ENCODE results near the gene SIGLEC14.
"Not testable (repeated sequence)": the region's sequence is repeated elsewhere in the genome, so short reads cannot be mapped to it uniquely, and the experiment has no call there.

Gene SIGLEC14

DNA sequence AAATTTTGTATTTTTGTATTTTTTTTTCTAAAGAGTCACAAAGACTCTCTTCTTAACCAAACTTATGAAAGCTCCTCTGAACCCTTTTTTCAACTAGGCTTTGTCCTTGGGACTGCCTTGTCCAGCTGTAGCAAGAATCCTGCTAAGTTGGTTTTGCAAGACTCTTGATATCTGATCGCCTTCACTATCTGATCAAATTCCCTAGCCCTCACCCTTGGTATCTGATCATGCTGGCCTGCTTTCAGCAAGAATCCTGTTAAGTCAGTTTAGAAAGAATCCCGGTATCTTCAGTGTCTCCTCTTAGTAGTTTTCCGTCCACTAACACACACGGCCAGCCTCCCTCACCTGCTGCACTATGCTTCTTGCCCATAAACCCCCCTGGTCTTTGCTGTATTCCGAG, 14.5 kb downstream of the SIGLEC14 start:
- Histone ChIP-seq H3K27ac (ENCODE audit: low read depth, low read length, poor library complexity, severe bottlenecking) (no peak overlapping the region), H3K4me2 (ENCODE audit: low read length) (no peak overlapping the region), H3K79me2 (ENCODE audit: insufficient read depth, low read length) (no peaks in the 10 kb centered on the region), H3K9ac (ENCODE audit: low read length) (no peak overlapping the region), H3K4me3 (ENCODE audit: low read depth, low read length, poor library complexity, severe bottlenecking) (no peak overlapping the region), H3K27me3 (ENCODE audit: insufficient read depth, low read length) (no peaks in the 10 kb centered on the region), H3K4me1 (ENCODE audit: insufficient read depth, low read length, severe bottlenecking) (no peaks in the 10 kb centered on the region), H3K9me2 (ENCODE audit: low read depth, low read length) (no peaks in the 10 kb centered on the region), H3K36me3 (ENCODE audit: insufficient read depth, low read length) (no peaks in the 10 kb centered on the region), H4K20me1 (ENCODE audit: insufficient read depth, low read length) (no peaks in the 10 kb centered on the region), H3F3A (ENCODE audit: insufficient read depth, low read length) (no peaks in the 10 kb centered on the region), H2AFZ (ENCODE audit: low read length) (no peak overlapping the region), H3K9me3 (ENCODE audit: low read length) (peaks cover 4% of the 10 kb centered on the region; the same call in 1 of the 2 replicates)
- TF ChIP-seq, protein P1, sequence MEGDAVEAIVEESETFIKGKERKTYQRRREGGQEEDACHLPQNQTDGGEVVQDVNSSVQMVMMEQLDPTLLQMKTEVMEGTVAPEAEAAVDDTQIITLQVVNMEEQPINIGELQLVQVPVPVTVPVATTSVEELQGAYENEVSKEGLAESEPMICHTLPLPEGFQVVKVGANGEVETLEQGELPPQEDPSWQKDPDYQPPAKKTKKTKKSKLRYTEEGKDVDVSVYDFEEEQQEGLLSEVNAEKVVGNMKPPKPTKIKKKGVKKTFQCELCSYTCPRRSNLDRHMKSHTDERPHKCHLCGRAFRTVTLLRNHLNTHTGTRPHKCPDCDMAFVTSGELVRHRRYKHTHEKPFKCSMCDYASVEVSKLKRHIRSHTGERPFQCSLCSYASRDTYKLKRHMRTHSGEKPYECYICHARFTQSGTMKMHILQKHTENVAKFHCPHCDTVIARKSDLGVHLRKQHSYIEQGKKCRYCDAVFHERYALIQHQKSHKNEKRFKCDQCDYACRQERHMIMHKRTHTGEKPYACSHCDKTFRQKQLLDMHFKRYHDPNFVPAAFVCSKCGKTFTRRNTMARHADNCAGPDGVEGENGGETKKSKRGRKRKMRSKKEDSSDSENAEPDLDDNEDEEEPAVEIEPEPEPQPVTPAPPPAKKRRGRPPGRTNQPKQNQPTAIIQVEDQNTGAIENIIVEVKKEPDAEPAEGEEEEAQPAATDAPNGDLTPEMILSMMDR (IDR thresholded peaks at IDR 0.05; ENCODE audit: low read length): no peak
- no peak for TF ChIP-seq EZH2 (IDR thresholded peaks at IDR 0.05; ENCODE audit: borderline replicate concordance, low read length)

DNA sequence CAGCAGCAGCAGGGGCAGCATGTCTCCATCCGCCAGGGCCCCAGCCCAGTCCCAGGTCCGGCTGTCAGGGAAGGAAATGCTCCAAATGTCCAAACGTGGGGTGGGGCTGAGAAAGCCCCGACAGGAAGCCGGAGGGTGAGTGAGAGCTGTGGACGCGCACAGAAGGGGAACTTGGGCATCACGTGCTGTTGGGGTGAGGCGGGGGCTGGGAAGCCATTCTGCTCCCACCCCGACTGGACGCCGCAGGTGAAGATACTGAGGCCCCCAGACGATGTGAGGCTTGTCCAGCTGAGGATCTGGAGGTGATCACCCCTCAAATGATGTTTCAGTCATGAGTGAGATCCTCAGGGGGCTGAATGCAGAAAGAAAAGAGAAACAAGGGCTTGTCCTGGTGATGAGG, 16.3 kb downstream of the SIGLEC14 start, which contains the start of gene SIGLEC5:
Gene SIGLEC5, minus strand, starts transcription at position 87 of the 400 bp plus-strand sequence. Its CDS starts 66 bp downstream, at position 21.
- not testable (repeated sequence) for H3K36me3 ChIP-seq (ENCODE audit: insufficient read depth, low read length); H3K9me3 ChIP-seq (ENCODE audit: low read length); H3F3A ChIP-seq (ENCODE audit: insufficient read depth, low read length); H3K4me2 ChIP-seq (ENCODE audit: low read length); H3K9ac ChIP-seq (ENCODE audit: low read length); H3K27me3 ChIP-seq (ENCODE audit: insufficient read depth, low read length); H3K79me2 ChIP-seq (ENCODE audit: insufficient read depth, low read length); H4K20me1 ChIP-seq (ENCODE audit: insufficient read depth, low read length); H2AFZ ChIP-seq (ENCODE audit: low read length); H3K4me3 ChIP-seq (ENCODE audit: low read depth, low read length, poor library complexity, severe bottlenecking); H3K27ac ChIP-seq (ENCODE audit: low read depth, low read length, poor library complexity, severe bottlenecking); H3K9me2 ChIP-seq (ENCODE audit: low read depth, low read length); H3K4me1 ChIP-seq (ENCODE audit: insufficient read depth, low read length, severe bottlenecking)

GRCh38 chr19:51628153-51628939, 18.3 kb downstream of the SIGLEC14 start:
- no peaks in the 10 kb centered on the region for H3K9me2 ChIP-seq (ENCODE audit: low read depth, low read length)
- no peak overlapping the region for H3K27ac ChIP-seq (ENCODE audit: low read depth, low read length, poor library complexity, severe bottlenecking)
- H3K9ac ChIP-seq (ENCODE audit: low read length): no peak overlapping the region
- H2AFZ ChIP-seq (ENCODE audit: low read length): no peak overlapping the region
- no peaks in the 10 kb centered on the region for H3K27me3 ChIP-seq (ENCODE audit: insufficient read depth, low read length)
- no peaks in the 10 kb centered on the region for H3K4me1 ChIP-seq (ENCODE audit: insufficient read depth, low read length, severe bottlenecking)
- H3K9me3 ChIP-seq (ENCODE audit: low read length): no peaks in the 10 kb centered on the region
- H3K79me2 ChIP-seq (ENCODE audit: insufficient read depth, low read length): no peaks in the 10 kb centered on the region
- no peak overlapping the region for H3K4me2 ChIP-seq (ENCODE audit: low read length)
- H3F3A ChIP-seq (ENCODE audit: insufficient read depth, low read length): no peaks in the 10 kb centered on the region
- H3K4me3 ChIP-seq (ENCODE audit: low read depth, low read length, poor library complexity, severe bottlenecking): no peak overlapping the region
- TF ChIP-seq, protein P1 (IDR thresholded peaks at IDR 0.05; ENCODE audit: low read length): no peak
- TF ChIP-seq EZH2 (IDR thresholded peaks at IDR 0.05; ENCODE audit: borderline replicate concordance, low read length): no peak
- no peaks in the 10 kb centered on the region for H3K36me3 ChIP-seq (ENCODE audit: insufficient read depth, low read length)
- H4K20me1 ChIP-seq (ENCODE audit: insufficient read depth, low read length): no peaks in the 10 kb centered on the region
